HG02973 (cell line): ENCODE data around the gene EHBP1.

Experiments used
- ATAC-seq: cut with Tn5 transposase; IDR thresholded peaks from one replicate; pipeline ENCODE4 v1.9.1; 2021; ENCODE audit warnings: moderate library complexity; ENCODE audit not compliant: unreplicated experiment

EHBP1 gene

DNA sequence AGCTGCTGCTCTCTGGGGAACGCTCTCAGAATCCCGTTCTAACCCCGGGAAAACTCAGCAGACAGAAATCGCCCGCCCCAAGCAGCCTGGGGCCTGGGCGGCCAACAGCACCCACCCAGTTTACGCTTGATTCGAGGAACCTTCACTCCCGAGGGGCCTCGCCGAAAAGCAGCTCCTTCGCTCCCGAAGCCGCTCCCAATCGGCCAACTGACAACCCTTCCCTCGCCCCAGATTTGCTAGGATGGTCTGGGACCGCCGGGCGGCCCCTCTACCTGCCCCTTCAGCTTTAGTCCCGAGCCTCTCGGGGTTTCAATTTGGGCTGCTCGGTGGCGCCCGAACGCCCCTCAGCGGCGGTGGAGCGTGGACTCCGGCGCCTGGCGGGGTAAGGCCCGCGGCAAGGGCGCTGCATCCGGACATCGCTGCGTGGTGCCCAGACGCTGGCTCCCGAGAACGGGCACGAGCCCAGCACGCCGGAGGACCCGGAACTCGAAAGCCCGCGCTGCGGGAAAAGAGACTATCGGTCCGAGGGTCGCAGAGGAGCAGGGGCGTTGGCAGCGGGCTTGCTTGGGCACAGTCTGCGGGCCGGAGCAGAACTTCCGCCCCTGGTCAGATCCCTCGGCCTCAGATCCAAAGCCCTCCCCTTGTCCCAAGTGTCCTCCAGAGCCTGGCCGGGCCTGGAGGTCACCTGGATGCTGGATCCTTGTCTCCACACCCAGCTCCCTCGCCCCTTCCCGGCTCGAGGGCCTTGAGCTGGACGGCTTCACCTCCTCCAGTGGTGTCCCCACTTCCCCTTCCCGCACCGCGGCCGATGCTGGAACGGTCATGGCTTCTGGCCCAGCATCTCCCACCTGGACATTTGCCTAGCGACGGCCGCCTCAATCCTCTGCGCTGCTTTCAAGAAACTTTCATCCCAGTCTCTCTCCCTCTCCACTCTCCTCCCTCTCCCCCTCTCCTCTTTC is 342.1 kb downstream of the EHBP1 start:
- no peak for ATAC-seq

DNA sequence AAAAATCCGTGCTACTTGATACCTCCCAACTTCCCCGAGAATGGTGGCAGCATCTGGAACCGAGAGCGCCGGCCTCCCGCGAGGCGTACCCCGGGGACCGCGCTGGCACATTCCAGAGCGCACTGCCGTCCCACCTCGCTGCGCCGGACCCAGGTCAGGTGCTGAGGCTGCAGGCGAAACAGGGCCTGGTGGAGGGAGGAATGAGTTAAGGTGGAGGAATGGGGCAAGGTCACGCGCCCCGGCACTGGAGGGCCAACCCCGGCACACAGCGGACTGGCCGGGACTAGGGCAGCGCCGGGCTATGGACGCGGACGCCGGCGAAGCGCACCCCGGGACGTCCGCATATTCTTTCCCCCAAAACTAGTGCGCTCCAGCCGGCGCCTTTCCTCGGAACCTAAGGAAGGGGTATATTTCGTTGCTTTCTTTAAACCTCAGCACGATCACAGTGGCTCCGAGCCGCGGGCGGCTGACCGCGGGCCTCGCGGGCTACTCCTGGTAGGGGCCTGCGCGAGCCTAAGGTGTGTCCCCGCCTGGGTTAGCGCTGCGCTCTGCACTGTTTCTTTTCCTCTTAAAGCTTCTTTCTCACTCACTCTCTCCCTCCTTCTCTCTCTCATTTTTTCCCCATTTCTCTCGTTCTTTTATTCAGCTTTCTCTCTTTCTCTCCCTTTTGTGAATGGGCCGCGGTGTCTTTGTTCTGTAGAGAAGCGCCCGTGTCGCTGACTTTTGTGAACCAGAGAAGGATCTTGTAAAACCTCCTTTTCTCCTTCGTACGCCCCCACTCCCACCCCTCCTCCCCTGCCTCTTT is 343.1 kb downstream of the EHBP1 start:
- no peak for ATAC-seq

DNA sequence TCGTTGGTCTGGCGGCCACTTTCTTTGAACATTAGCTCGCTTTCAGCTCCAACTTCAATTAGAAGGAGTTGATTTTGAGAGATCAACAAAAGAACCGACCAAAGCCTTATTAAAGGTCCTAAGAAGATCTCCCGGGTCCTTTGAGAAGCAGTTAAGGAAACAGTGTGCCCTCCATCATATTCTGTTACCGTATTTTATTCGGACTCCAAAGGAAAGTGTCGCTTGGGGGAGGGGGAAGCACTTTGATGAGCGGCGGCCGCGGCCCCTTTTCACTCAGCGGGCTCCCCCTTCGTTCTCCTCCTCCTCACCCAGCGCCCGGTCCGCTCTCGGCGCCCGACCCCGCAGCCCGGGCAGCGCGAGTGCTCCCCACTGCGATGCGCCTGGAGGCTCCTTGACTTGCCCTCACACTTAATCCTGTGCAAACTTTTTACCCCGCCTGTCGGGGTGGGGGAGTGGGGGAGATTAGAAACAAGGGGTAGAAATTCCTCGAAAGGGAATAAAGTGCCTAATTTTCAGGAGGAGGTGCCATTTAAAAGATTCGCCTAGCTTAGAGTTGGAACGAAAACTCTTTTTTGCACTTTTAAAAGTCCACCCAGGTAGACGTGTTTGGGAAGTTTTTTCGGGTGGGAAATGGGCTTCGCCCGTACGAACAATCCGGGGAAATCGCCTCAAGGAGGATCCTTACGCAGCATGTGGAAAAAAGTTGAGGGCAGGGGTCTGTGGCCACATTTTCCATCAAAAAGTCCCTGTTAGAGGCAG is 343.9 kb downstream of the EHBP1 start:
- no peak for ATAC-seq

DNA sequence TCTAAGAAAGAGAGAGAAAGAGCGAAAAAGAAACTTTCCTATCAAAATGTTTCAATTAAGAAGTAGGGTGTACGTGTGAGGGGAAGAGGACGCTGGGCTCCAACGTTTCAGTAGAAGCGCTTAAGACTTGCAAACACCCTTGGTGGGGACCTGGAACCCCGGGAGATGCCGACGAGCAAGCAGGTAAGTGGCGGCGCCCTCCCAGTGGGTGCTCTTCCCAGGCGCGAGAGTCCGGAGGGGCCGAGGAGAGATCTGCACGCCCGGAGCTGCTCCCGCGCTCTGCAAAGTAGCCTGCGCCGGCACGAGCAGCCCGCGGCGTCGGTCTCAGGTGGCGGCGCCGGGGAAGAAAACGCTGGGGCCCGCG is 344.4 kb downstream of the EHBP1 start:
- ATAC-seq, result peak; percentile 3

DNA sequence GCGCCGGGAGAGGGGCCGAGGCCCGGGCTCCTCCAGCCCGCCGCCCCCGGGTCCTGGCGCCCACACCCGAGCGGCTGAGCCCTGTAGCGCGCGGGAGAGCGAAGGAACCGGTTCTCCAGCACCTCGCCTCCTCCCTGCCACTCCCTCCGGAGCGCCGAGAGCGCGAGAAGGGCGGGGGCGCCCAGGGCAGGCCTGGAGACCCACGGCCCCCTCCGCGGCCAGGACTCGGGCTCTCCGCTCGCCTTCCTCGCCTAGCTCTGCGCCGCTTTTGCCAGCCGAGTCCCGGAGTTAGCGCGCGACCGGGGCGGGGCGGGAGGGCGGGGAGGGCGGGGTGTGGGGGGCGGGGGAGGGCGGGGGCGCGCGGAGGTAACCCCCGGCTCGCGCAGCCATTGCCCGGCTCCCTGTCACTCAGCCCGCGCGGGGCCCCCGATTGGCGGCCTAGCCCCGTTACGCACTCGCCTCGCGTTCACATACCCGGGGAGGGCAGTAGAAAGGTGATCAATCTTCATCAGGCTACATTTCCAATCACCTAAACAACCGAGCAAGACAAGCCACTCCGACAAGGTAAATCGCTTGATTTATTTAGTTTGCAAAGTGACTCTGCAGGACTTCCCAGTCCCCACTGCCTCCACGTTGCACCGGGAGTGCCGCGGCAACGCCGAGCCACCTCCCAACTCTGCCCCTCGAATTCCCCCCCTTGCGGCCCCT is 345.0 kb downstream of the EHBP1 start, which contains the start of gene OTX1:
OTX1 (plus strand) TSS at position 497 of the 708 bp plus-strand sequence. CDS start 2,161 bp downstream, outside the sequence.
- peak; percentile 75 for ATAC-seq

DNA sequence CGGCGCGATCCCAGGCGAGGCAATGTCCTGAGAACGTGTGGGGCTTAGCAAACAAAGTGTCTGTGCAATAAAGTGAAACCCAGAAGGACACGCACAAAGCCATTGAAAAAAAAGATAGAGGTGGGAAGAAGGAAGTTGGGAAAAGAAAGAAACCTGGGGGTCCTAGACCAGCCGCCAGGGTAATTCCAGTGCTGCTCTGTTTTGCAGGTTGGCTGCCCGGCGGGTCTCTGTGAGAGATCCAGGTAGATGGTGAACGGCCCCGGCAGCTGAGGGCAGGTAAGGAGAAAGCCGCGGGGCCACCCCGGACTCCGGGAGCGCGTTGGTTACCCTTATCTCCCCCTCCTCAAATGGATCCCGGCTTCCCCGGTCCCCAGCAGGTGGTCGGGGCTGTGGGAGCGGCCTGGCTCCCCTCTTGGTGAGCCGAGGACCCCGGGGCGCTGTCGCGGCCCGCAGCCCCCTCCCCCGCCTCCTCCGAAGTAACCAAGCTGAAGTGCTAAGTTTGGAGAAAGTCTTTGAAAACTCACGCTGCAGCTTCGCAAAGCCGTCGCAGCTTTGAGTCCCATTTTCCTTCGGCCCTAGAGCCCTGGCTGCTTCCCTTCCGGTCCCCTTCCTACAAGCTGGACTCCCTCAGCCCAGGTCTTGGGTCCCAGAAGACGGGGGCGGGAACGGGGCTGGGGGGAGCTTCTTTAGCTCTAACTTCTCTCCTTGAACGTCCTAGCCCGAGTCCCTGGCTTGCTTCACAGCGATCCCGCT is 345.7 kb downstream of the EHBP1 start:
- no peak for ATAC-seq

DNA sequence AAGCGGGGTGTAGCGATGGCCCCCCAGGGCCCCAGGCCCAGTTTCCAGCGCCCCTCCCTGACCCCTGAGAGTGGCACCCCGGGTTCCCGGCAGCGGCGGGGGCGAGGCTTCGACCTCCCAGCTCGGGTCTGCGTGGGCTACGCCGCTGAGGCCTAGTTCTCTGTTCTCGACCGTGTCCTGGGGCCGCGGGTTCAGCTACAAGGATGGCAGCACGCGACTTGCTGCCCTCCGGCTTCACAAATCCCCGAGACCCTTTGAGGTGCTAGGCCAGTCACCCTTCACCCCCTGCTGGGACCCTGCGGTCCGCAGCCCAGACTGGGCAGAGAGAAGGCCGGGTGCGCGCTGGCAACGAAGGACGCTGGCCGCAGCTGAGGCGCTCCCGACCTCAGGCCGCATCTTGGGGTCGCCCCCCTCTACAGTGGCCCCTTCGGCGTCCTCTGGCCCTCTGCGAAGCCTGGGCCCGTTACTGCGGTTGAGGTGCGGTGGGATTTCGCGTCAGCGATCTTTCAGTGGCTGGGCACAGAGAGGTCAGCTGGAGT is 346.4 kb downstream of the EHBP1 start:
- ATAC-seq, result no peak

DNA sequence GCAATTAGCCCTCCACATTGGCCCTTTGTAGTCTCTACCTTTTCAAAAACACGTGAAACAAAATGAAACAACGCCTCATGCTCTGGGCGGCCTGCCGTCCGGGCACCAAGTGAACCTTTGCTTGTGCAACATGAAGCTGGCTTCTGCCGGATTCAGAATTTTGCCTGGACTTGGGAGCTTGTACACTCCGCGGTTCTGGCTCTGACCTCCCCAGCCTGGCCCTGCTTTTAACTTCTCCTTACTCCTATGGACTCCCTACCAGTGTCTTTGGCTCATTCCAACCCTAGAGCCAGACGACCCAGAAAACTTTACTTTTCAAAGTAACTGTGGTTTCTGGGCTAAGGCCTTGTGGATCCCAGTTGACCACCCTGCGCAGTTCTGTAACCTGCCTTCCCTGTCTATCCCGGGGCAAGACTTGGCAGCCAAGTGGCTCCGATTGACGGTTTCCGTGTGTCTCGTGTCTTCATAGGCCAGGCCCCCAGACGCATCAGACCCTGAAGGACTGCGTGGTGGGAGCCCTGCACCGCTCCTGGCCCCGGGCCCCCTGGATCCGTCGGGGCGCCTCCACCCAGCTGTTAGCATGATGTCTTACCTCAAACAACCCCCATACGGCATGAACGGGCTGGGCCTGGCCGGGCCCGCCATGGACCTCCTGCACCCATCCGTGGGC is 347.0 kb downstream of the EHBP1 start:
- no peak for ATAC-seq

DNA sequence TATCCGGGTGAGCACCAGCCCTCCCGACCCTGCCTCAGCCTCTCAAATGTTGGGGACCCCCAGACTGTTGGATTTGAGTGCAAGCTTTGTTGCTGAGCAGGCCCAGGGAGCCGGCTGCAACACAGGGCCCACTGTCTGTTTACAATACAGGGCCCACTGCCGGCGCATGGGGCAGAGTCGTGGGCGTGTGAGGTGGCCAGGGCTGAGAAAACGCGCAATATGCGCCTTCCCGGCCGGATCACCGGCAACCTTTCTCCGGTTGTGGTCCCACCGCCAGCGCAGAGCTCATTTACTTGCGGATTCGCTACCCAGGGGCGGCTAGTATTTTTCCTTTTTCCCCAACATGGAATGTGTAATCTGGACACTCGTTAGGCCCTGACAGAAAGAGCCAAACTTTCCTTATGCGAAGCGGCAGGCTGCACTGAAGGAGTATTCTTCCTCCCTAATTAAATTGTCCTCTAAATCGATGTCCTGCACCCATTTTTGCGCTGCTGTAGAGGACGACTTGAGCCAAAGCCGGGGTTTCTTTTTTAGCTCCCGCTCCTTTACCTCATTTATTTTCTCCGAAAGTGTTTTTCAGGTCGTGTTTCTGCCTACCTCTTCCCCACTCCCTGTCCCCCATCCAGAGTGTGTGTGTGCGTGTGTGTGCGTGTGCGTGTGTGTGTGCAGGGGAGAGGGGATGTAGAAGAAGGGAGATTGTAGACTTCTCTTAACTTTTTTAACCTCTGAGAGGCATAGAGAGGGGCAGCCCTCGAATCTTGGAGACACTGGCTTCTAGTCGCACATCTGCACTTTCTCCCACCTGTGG is 347.8 kb downstream of the EHBP1 start:
- no peak for ATAC-seq

DNA sequence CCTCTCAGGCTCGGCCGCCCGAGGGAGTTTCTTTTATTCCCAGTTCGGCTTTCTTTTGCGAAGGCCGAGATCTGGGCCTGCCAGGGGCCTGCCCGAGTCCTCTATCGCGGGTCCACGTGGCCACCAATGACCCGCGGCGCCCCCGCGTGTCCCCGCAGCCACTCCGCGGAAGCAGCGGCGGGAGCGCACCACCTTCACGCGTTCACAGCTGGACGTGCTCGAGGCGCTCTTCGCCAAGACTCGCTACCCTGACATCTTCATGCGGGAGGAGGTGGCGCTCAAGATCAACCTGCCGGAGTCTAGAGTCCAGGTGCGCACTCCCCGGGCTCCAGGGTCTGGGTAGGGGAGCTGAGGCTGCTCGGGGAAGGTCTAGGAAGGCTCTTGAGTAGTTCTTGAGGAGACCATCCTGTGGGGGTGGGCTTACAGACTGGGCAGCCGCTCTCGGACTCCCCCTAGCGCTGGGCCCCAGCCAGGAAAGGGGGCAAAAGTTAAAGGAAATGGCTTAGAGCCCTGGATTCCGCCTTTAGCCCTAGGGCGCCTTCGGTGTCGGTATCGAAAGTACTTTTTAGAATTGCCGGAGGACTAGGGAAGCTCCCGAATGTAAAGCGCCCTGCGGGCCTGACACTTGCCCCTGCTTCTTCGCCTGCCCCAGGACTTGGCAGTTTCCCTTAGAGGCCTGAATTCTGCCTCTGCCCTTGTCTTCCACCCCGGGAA is 348.5 kb downstream of the EHBP1 start:
- no peak for ATAC-seq

DNA sequence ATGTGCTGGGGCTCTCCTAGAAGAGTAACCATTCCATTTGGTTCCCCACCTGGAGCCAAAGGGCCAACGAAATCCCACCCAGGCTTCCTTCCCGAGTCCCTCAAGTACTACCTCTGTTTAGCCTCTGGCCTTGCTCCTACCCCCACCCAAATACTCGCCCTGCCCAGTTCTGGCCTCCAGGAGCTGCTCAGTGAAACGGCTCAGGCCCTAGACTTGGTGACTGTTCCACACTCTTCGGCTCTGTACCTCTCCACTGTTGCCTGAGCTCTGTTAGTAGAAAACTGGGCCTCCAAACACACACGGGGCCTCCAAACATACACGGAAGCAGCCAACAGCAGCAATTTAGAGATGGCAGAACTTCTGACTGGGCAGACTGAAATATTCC is 349.3 kb downstream of the EHBP1 start:
- no peak for ATAC-seq

DNA sequence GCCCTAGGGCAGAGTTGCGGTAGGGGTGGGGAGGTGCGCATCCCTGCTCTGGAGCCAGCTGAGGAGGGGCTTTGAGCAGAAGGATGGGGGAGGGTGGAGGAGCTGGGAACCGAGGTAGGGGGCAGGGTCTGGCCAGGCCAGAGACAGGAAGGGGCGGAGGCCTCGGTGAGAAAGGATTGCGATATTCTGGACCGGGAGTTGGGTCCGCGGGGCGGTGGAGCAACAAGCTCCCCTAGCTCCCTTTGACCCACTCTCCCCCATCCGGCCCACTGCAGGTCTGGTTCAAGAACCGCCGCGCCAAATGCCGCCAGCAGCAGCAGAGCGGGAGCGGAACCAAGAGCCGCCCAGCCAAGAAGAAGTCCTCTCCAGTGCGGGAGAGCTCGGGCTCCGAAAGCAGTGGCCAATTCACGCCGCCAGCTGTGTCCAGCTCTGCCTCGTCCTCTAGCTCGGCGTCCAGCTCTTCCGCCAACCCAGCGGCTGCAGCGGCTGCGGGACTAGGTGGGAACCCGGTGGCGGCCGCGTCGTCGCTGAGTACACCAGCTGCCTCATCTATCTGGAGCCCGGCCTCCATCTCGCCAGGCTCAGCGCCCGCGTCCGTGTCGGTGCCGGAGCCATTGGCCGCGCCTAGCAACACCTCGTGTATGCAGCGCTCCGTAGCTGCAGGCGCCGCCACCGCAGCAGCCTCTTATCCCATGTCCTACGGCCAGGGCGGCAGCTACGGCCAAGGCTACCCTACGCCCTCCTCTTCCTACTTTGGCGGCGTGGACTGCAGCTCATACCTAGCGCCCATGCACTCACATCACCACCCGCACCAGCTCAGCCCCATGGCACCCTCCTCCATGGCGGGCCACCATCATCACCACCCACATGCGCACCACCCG is 350.0 kb downstream of the EHBP1 start:
- no peak for ATAC-seq

DNA sequence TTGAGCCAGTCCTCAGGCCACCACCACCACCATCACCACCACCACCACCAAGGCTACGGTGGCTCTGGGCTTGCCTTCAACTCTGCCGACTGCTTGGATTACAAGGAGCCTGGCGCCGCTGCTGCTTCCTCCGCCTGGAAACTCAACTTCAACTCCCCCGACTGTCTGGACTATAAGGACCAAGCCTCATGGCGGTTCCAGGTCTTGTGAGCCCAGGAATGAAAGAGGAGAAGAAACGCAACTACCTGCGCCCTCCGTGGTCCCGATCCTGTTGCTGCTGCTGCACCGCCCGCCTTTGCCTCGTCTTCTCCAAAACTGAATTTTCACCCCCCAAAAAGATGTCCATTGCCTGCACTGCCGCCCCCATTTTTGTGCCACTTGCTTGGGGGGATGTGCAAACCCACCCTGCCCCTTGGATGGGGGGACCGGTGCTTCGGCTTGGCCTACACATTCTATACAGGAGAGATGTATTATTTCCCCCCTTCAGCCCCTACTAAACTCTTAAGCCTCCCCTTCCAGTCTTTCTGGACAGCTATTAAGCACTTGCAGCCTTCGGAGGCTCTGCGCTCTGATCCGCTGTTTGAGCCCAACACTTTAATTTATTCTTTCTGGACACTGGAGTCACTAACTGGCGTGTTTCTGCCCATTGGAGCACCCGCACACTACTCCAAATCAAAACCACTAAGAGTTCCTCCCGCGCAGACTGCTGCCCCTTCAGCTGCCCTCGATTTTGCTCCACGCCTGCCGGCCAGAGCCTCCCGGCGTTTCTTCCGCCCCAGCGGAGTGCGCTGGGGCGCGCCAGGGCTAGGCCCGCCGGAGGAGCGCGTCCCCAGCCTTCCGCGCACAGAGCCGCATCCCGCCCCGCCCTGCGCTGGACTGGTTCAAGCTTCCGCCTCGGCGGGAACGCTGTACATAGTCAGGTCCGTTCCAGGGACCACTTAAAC is 350.9 kb downstream of the EHBP1 start:
- ATAC-seq, result no peak

DNA sequence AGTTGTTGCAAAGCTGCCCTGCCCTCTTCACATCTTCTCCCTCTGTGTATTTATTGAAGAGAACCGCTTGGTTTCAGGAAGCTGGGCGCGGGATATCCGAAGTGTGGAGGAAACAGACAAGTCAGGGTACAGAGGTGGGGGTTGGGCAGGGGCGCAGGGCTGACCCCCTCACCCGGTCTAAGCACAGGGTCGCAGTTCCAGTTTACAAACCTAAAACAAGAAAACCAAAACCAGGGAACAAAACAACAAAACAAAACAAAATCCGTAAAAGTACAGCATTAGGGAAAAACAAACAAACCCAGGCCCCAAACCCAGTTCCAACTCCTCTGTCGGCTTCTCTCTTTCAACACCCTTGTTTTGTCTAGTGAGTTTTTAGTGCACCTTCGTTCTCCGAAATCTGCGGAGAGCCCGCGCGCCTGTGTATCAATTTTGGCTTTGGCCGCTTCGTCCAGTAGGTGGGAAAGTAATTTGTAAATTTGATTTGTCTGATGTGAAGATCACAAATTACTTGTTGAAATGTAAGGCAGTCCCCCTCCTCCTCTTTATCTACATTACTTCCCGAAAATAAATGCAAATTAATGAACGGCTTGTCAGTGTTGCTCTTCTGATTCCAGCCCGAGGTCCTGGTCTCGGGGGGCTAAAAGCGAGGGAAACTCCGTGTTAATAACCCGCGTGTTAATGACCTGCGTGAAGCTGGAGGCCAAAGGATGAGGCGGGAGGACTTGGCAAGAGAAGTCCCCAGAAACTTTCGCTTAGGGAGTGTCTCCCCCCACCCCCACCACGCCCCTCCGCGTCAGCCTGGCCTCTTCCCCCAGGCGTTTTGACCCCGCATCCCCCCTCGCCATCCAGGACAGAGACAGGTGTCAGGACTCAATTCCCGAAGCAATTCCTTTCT is 352.0 kb downstream of the EHBP1 start:
- ATAC-seq, result no peak
